Body of pancreas (tissue), 4 donors: ENCODE measurements around the gene MCCC1. TPM values are rescaled to one million over a fixed set of nuclear protein-coding genes. Genes with fewer than 3 reads are reported as not detected.

ENCODE experiments used
- ATAC-seq: fragments of 150-250 bp; one replicate; pipeline ENCODE4 v1.9.1; 2016
- DNase-seq, 4 donors: peaks; one replicate each; pipeline ENCODE4 v3.0.0-alpha.2; 2019
- H3K27ac ChIP-seq, 4 donors: fragments of 200-600 bp; sonication (generic); 1 replicate in 3 of 4; 2 replicates in 1 of 4; pipeline versions ENCODE4 v1.5.1 to v1.6.1; 2016 to 2019; ENCODE audit warnings: mild to moderate bottlenecking in 1 of 4, mixed read lengths in 1 of 4, moderate library complexity in 1 of 4
- H3K27me3 ChIP-seq, 2 donors: fragments of 200-600 bp; sonication (generic); one replicate each; pipeline ENCODE4 v1.6.0; 2016; ENCODE audit warnings: mild to moderate bottlenecking in 1 of 2
- H3K36me3 ChIP-seq, 2 donors: fragments of 200-600 bp; sonication (generic); replicated peaks in 1 of 2; 2 replicates each; pipeline ENCODE4 v1.5.1; 2016; ENCODE audit warnings: low read depth in 2 of 2; ENCODE audit not compliant: insufficient read depth in 1 of 2
- H3K4me1 ChIP-seq: fragments of 200-600 bp; sonication (generic); one replicate; pipeline ENCODE4 v1.6.0; 2016
- H3K4me3 ChIP-seq, 2 donors: fragments of 200-600 bp; sonication (generic); 1 replicate in 1 of 2; 2 replicates in 1 of 2; pipeline ENCODE4 v1.5.1; 2016 to 2019
- H3K9me3 ChIP-seq, 3 donors: fragments of 200-600 bp; sonication (generic); 1 replicate in 2 of 3; 2 replicates in 1 of 3; pipeline ENCODE4 v1.5.1; 2016
- POLR2A ChIP-seq, 3 donors: fragments of 450-650 bp; IDR thresholded peaks; one replicate each; pipeline ENCODE4 v1.6.1; 2016; ENCODE audit warnings: antibody characterized with exemption in 3 of 3, mild to moderate bottlenecking in 2 of 3
- WGBS, 2 donors: methylation state at CpG; one replicate each; pipeline ENCODE4 v1.1.5; 2017; 5-methylcytosine and 5-hydroxymethylcytosine counted together
- intact Hi-C: fragments of 100-400 bp; cut with DNase I; formaldehyde crosslinking; loops from one replicate; pipeline ENCODE4 v1.15.1; 2023
- total RNA-seq, 2 donors: library from RNA; depleted of rRNA; stranded (reverse); fragments of >200 nt; gene quantifications; one replicate each; pipeline ENCODE4 v1.1.0, GENCODE V29; 2016
- TF ChIP-seq, protein P1 (sequence below), 7 experiments: fragments of 450-650 bp in 4 of 7; fragments of 200-600 bp in 3 of 7; sonication (generic) in 3 of 7; IDR thresholded peaks; one replicate each; pipeline ENCODE4 v1.5.1; 2016 to 2019; ENCODE audit warnings: antibody characterized with exemption in 7 of 7

MCCC1 gene
- total RNA-seq, 2 donors from 2014 or later: 50.8 to 63.9 TPM

DNA sequence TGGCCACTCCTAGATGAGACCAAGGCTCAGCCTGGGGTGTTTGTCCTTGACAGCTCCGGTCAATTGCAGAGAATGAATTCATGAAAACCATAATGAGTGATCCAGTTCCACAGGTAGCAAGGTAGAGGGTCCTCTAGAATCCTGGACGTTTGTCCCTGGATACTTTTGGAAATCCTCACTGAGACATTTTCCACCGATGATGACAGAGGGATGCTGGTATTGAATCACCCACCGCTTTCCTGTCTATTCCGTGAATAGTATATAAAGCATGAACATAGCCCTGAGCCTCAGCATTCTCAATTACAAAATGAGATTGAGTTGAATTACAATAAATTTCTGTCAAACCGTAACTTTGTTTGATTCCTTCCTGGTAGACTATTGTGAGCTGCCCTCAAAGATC lies 113.3 kb downstream of the MCCC1 start:
- TF ChIP-seq, protein P1, sequence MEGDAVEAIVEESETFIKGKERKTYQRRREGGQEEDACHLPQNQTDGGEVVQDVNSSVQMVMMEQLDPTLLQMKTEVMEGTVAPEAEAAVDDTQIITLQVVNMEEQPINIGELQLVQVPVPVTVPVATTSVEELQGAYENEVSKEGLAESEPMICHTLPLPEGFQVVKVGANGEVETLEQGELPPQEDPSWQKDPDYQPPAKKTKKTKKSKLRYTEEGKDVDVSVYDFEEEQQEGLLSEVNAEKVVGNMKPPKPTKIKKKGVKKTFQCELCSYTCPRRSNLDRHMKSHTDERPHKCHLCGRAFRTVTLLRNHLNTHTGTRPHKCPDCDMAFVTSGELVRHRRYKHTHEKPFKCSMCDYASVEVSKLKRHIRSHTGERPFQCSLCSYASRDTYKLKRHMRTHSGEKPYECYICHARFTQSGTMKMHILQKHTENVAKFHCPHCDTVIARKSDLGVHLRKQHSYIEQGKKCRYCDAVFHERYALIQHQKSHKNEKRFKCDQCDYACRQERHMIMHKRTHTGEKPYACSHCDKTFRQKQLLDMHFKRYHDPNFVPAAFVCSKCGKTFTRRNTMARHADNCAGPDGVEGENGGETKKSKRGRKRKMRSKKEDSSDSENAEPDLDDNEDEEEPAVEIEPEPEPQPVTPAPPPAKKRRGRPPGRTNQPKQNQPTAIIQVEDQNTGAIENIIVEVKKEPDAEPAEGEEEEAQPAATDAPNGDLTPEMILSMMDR (IDR thresholded peaks at IDR 0.05): no peak
- TF ChIP-seq POLR2A (IDR thresholded peaks at IDR 0.05): no peak
- no peaks in the 10 kb centered on the region for H3K27me3 ChIP-seq
- H3K4me1 ChIP-seq: peaks cover 3% of the 10 kb centered on the region
- no peak overlapping the region for H3K4me3 ChIP-seq
- no peak for DNase-seq
- ATAC-seq: no peak
- 77 to 82% methylated on average over 6 of the region's 6 CpGs for WGBS, 2 donors
- H3K36me3 ChIP-seq: no peaks in the 10 kb centered on the region
- no peak overlapping the region for H3K27ac ChIP-seq
- intact Hi-C loops: no loop called here
- no peaks in the 10 kb centered on the region for H3K9me3 ChIP-seq

DNA sequence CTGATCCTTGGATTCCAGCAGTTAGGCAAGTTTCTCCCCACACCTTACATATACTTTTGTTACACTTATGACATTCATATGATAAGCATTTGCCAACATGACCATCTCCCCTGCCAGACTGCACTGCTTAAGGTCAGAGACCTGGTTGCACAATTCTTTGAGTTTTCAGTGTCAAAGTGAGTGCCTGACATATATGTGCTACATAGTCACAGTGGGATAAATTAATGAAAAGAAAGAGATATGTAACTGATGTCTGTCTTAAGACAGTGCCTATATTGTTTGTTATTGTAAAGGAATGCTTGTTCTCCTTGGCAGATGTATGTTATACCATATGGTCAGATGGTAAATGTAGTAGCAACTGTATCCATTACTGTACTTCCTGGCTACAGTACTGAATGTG lies 115.4 kb downstream of the MCCC1 start:
- Histone ChIP-seq H3K4me3 (no peak overlapping the region), H3K27ac (no peak overlapping the region), H3K27me3 (no peaks in the 10 kb centered on the region), H3K9me3 (no peaks in the 10 kb centered on the region), H3K36me3 (no peaks in the 10 kb centered on the region), H3K4me1 (peaks cover 11% of the 10 kb centered on the region)
- intact Hi-C loops: no loop called here
- ATAC-seq: no peak
- DNase-seq: no peak
- no peak for TF ChIP-seq POLR2A (IDR thresholded peaks at IDR 0.05)
- TF ChIP-seq, protein P1 (IDR thresholded peaks at IDR 0.05): no peak

DNA sequence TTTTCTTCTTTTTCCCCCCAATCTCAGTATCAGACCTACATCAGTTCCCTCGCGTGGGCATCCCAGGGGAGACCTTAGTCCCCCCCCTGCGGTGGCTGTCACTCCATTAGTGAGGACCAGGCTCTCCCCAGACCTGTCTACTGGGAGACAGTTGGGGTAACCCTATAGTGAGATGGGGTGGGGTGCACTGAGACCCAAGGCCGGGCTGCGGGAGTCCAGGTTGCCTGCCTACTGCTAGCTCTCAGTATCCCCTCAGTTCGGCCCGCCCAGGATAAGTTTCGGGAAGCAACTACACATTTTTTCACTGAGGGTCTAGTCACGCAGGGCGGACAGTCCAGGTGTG lies 118.3 kb downstream of the MCCC1 start:
- Histone ChIP-seq H3K4me1 (peaks cover 21% of the 10 kb centered on the region), H3K9me3 (no peaks in the 10 kb centered on the region), H3K4me3 (peak overlapping the region; percentile 21 to 36), H3K27ac (peak overlapping the region in 3 of 4 donors; percentile 63 to 86 (median 67)), H3K36me3 (no peaks in the 10 kb centered on the region), H3K27me3 (no peaks in the 10 kb centered on the region)
- TF ChIP-seq, protein P1 (IDR thresholded peaks at IDR 0.05): no peak
- TF ChIP-seq POLR2A (IDR thresholded peaks at IDR 0.05): no peak
- intact Hi-C loops: no loop called here
- DNase-seq (peak in 2 of 4 donors; percentile 8 to 22), ATAC-seq (no peak)
- 56 to 60% methylated on average over 8 to 10 of the region's 10 CpGs for WGBS, 2 donors

DNA sequence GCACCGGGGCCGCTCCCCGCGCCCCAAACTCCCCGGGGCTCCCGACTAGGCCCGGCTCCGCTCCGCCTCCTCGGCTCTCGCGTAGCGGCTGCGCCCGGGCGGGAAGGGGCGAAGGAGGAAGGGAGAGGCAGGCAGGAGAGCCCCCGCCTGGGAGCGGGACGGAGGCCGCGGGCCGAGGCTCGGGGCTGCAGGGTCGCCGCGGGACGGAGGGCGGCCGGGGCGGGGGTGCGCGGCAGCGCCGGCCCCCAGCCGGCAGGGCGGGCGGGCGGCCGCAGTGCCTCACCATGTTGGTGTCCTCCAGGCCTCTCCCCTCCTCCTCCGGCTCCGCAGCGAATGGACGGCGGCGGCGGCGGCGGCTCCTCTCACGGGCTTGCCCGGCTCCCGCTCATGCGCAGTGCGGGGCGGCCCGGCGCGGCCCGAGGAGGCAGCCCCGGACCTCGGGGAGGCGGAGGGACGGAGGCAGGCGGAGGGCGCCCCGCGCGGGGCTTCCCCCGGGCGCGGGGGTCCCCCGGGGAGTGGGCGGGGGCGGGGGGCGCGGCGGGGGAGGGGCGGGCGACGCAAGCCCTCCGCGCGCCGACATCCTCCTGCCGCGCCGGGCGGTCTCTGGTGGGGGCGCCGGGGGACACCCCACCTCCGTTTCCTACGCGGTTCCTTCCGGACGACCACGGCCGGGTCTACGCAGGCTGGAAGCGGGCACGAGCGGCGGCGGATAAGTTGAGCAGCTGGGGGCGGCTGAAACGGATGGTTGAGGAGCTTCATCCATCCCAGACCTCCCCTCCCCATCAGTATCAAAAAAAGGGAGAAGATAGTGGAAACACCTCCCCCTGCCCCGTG lies 118.9 kb downstream of the MCCC1 start, which contains the start of gene DCUN1D1:
Gene DCUN1D1 (minus strand): TSS at position 335 of the 834 bp plus-strand sequence. CDS start 49 bp downstream, at position 286.
- H3K36me3 ChIP-seq: no peaks in the 10 kb centered on the region
- peak within 1 kb of the TSS; percentile 60 to 90 (median 74) for H3K27ac ChIP-seq
- H3K4me3 ChIP-seq: peak within 1 kb of the TSS; percentile 88 to 95
- WGBS, 2 donors: 0% methylated on average over 2 to 73 of the region's 106 CpGs
- ATAC-seq (peak; percentile 98), DNase-seq (peak; percentile 90 to 94 (median 92))
- intact Hi-C loops: no loop called here
- H3K9me3 ChIP-seq: no peaks in the 10 kb centered on the region
- TF ChIP-seq, protein P1 (IDR thresholded peaks at IDR 0.05): peak in 1 of 7 experiments; percentile 18
- TF ChIP-seq POLR2A (IDR thresholded peaks at IDR 0.05): peak; percentile 48 to 61 (median 57)
- H3K27me3 ChIP-seq: no peaks in the 10 kb centered on the region
- H3K4me1 ChIP-seq: peaks cover 21% of the 10 kb centered on the region
